ENCODE data around the gene E2F6.
A peak's percentile ranks its signal among the peaks of the same experiment; 100 is the strongest.

The E2F6 gene

GRCh38 chr2:11473659-11474433, 7.9 kb upstream of the E2F6 start:
- TF ChIP-seq CTCF (IDR thresholded peaks at IDR 0.05; ENCODE audit: borderline replicate concordance, insufficient read depth, low read depth, low read length) = no peak
- H3K4me3 ChIP-seq (ENCODE audit: low read depth, low read length) = no peak overlapping the region

GRCh38 chr2:11467749-11468148, 1.8 kb upstream of the E2F6 start:
- no peak overlapping the region for H3K4me3 ChIP-seq (ENCODE audit: low read depth, low read length)
- TF ChIP-seq CTCF (IDR thresholded peaks at IDR 0.05; ENCODE audit: borderline replicate concordance, insufficient read depth, low read depth, low read length) = no peak

- TF ChIP-seq CTCF (IDR thresholded peaks at IDR 0.05; ENCODE audit: borderline replicate concordance, insufficient read depth, low read depth, low read length) = no peak
- H3K4me3 ChIP-seq (ENCODE audit: low read depth, low read length) = no peak overlapping the region
These were observed 1.2 kb upstream of the E2F6 start for GRCh38 chr2:11467129-11467649.

- peak overlapping the region; percentile 66 for H3K4me3 ChIP-seq (ENCODE audit: low read depth, low read length)
- no peak for TF ChIP-seq CTCF (IDR thresholded peaks at IDR 0.05; ENCODE audit: borderline replicate concordance, insufficient read depth, low read depth, low read length)
These were observed 557 bp upstream of the E2F6 start for GRCh38 chr2:11466307-11467128.

- peak overlapping the region; percentile 66 for H3K4me3 ChIP-seq (ENCODE audit: low read depth, low read length)
- TF ChIP-seq CTCF (IDR thresholded peaks at IDR 0.05; ENCODE audit: borderline replicate concordance, insufficient read depth, low read depth, low read length) = no peak
These were observed 864 bp downstream of the E2F6 start for GRCh38 chr2:11465110-11465484.

- no peak overlapping the region for H3K4me3 ChIP-seq (ENCODE audit: low read depth, low read length)
- no peak for TF ChIP-seq CTCF (IDR thresholded peaks at IDR 0.05; ENCODE audit: borderline replicate concordance, insufficient read depth, low read depth, low read length)
These were observed 6.1 kb downstream of the E2F6 start for GRCh38 chr2:11459816-11460215.
